ENCODE data around the gene SNCAIP. TPM values are rescaled to one million over a fixed set of nuclear protein-coding genes. Genes with fewer than 3 reads are reported as not detected.

SNCAIP gene
- total and polyA plus RNA-seq, 9 of the 15 experiments (the other 6 are each of a cell fraction or from before 2014, with no cell fraction given): 0.04 TPM; not detected in 8

- no TSS peak for BruUV-seq (replicated peaks)
- intact Hi-C loops (cut with micrococcal nuclease) (no loop called here), in situ Hi-C loops (cut with MboI) (no loop called here)
- WGBS (ENCODE audit: insufficient coverage, low coverage, missing lambda C conversion rate): 0% methylated on average over 2 of the region's 2 CpGs
- Histone ChIP-seq H3K4me3 (no peak overlapping the region), H3K9me3 (replicated peaks; ENCODE audit: control insufficient read depth, insufficient read depth, low read depth, low read length) (no peaks in the 10 kb centered on the region), H3K27ac (ENCODE audit: extremely low read depth, low read depth, low read length) (no peak overlapping the region), H3K4me1 (replicated peaks in 1 of 2; ENCODE audit: control insufficient read depth in 2 of 2, insufficient read depth in 2 of 2, low read length in 2 of 2) (no peaks in the 10 kb centered on the region), H2AFZ (ENCODE audit: low read depth, low read length) (no peak overlapping the region), H4K20me1 (replicated peaks; ENCODE audit: control insufficient read depth, insufficient read depth, low read length) (no peaks in the 10 kb centered on the region), H3K79me2 (ENCODE audit: control insufficient read depth, insufficient read depth, low read length) (no peaks in the 10 kb centered on the region), H3K4me2 (ENCODE audit: insufficient read depth, low read length) (no peak overlapping the region), H3K9ac (ENCODE audit: insufficient read depth in 1 of 2, low read depth in 2 of 2, low read length in 2 of 2) (no peak overlapping the region), H3K27me3 (ENCODE audit: control insufficient read depth in 2 of 2, insufficient read depth in 2 of 2, low read length in 2 of 2) (no peaks in the 10 kb centered on the region), H3K9me1 (ENCODE audit: control insufficient read depth, insufficient read depth, low read length) (no peaks in the 10 kb centered on the region), H3K36me3 (ENCODE audit: control insufficient read depth, insufficient read depth, low read length) (no peaks in the 10 kb centered on the region)
- DNase-seq (ENCODE audit: extremely low read depth in 1 of 4, low spot score in 3 of 4) (no peak), ATAC-seq (no peak), FAIRE-seq (no peak)
- ChIA-PET CTCF (ENCODE audit: low intra/inter-chr PET ratio) (no interaction called here), POLR2A (no interaction called here)
- no peak for TF ChIP-seq CHD7 (IDR thresholded peaks at IDR 0.05; ENCODE audit: low read depth, low read length)
- no peak for TF ChIP-seq ZNF609 (CRISPR knock-in tag; IDR thresholded peaks at IDR 0.05; ENCODE audit: borderline replicate concordance)
These were observed 173.2 kb downstream of the SNCAIP start for GRCh38 chr5:122485226-122485625.
